Measurements from ENCODE around the gene YIPF2. TPM values are rescaled to one million over a fixed set of nuclear protein-coding genes. Genes with fewer than 3 reads are reported as not detected.
"Not testable (repeated sequence)": the region's sequence is repeated elsewhere in the genome, so short reads cannot be mapped to it uniquely, and the experiment has no call there.

YIPF2 gene
- total RNA-seq, 2 experiments from 2014 or later: 19.9 to 23.3 TPM

GRCh38 chr19:10961073-10961860 is 32.8 kb upstream of the YIPF2 start:
- Mint-ChIP-seq H3K27me3 (no peaks in the 10 kb centered on the region), H3K27ac (peak overlapping the region; percentile 89), H3K36me3 (ENCODE audit: low read depth) (peaks cover 10% of the 10 kb centered on the region), H3K9me3 (no peaks in the 10 kb centered on the region), H3K4me3 (peak overlapping the region; percentile 91), H3K4me1 (peaks cover 49% of the 10 kb centered on the region)
- CTCF ChIA-PET: interaction anchor here (0.8 to 2.2 kb wide), 2 partner anchors 19 to 95 kb away, joined by 4 to 10 read pairs; no protein-coding TSS in a partner anchor
- POLR2A ChIA-PET: no interaction called here
- peak; percentile 25 for DNase-seq

- Mint-ChIP-seq H3K4me3 (peak within 1 kb of the TSS; percentile 91), H3K27ac (peak within 1 kb of the TSS; percentile 92), H3K4me1 (peaks cover 47% of the 10 kb centered on the region), H3K9me3 (no peaks in the 10 kb centered on the region), H3K36me3 (ENCODE audit: low read depth) (peaks cover 7% of the 10 kb centered on the region), H3K27me3 (no peaks in the 10 kb centered on the region)
- peak; percentile 96 for DNase-seq
- ChIA-PET POLR2A (no interaction called here), CTCF (interaction anchor here (2.2 kb wide), 1 partner anchor 18 kb away, joined by 10 read pairs; no protein-coding TSS in a partner anchor)
Measured at GRCh38 chr19:10960314-10961072, 32.1 kb upstream of the YIPF2 start, which contains the start of gene SMARCA4. Gene SMARCA4 (plus strand): TSS chr19:10961030. CDS start chr19:10984152, 23,122 bp downstream.

- Mint-ChIP-seq H3K4me1 (peaks cover 37% of the 10 kb centered on the region), H3K27ac (peak overlapping the region; percentile 92), H3K4me3 (peak overlapping the region; percentile 81)
- H3K27me3 Mint-ChIP-seq; H3K9me3 Mint-ChIP-seq; POLR2A ChIA-PET; DNase-seq; H3K36me3 Mint-ChIP-seq (ENCODE audit: low read depth): not testable (repeated sequence)
- CTCF ChIA-PET: interaction anchor here (0.6 to 2.7 kb wide), 5 partner anchors 11 to 426 kb away, joined by 3 to 14 read pairs (median 3); no protein-coding TSS in a partner anchor
Measured at GRCh38 chr19:10959277-10959968, 31.0 kb upstream of the YIPF2 start.

GRCh38 chr19:10952809-10953208 is 24.4 kb upstream of the YIPF2 start:
- H3K27ac Mint-ChIP-seq: no peak overlapping the region

GRCh38 chr19:10946958-10947657 is 18.7 kb upstream of the YIPF2 start:
- Mint-ChIP-seq H3K9me3 (no peaks in the 10 kb centered on the region), H3K27me3 (no peaks in the 10 kb centered on the region), H3K4me1 (peaks cover 6% of the 10 kb centered on the region), H3K27ac (no peak overlapping the region), H3K36me3 (ENCODE audit: low read depth) (no peaks in the 10 kb centered on the region), H3K4me3 (no peak overlapping the region)
- no peak for DNase-seq
- CTCF ChIA-PET: no interaction called here
- POLR2A ChIA-PET: no interaction called here

More at GRCh38 chr19:10952809-10953208, 24.4 kb upstream of the YIPF2 start:
- Mint-ChIP-seq H3K27me3 (no peaks in the 10 kb centered on the region), H3K4me3 (no peak overlapping the region), H3K4me1 (peaks cover 2% of the 10 kb centered on the region), H3K36me3 (ENCODE audit: low read depth) (no peaks in the 10 kb centered on the region), H3K9me3 (no peaks in the 10 kb centered on the region)
- ChIA-PET CTCF (interaction anchor here (0.9 to 1.6 kb wide), 4 partner anchors 11 to 235 kb away, joined by 3 to 4 read pairs (median 4); partner anchors contain the start of gene DNM2), POLR2A (no interaction called here)
- no peak for DNase-seq

DNA sequence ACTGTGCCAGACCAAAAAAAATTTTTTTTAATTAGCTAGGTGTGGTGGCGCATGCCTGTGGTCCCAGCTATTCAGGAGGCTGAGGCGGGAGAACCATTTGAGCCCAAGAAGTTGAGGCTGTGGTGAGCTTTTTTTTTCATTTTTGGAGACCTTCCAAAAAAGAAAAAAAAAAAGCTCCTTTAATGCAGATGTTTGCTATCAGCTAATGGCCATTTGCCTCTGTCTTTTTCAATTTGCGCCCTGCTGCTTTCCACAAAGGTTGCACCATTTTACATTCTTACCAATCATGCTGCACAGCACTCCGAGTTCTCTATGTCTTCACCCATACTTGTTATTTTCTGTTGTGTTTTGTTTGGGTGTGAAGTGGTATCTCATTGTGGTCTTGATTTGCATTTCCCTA is 16.8 kb upstream of the YIPF2 start:
- no peak overlapping the region for H3K4me3 Mint-ChIP-seq
- ChIA-PET CTCF (interaction anchor here (0.6 to 1.8 kb wide), 4 partner anchors 9 to 15 kb away, joined by 3 to 7 read pairs (median 4); no protein-coding TSS in a partner anchor), POLR2A (no interaction called here)
- H3K9me3 Mint-ChIP-seq: no peaks in the 10 kb centered on the region
- DNase-seq: no peak
- H3K27ac Mint-ChIP-seq: no peak overlapping the region
- no peaks in the 10 kb centered on the region for H3K27me3 Mint-ChIP-seq
- H3K36me3 Mint-ChIP-seq (ENCODE audit: low read depth): no peaks in the 10 kb centered on the region
- H3K4me1 Mint-ChIP-seq: peaks cover 9% of the 10 kb centered on the region

DNA sequence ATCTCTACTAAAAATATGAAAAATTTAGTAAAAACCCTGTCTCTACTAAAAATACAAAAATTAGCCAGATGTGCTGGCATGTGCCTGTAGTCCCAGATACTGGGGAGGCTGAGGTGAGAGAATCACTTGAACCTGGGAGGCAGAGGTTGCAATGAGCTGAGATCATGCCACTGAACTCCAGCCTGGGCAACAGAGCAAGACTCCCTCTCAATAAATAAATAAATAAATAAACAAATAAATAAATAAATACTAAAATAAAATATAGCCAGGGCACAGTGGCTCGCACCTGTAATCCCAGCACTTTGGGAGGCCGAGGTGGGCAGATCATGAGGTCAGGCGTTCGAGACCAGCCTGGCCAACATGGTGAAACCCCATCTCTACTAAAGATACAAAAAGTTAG is 15.0 kb upstream of the YIPF2 start:
- POLR2A ChIA-PET; H3K9me3 Mint-ChIP-seq; H3K4me3 Mint-ChIP-seq; DNase-seq; H3K27ac Mint-ChIP-seq; H3K27me3 Mint-ChIP-seq; H3K36me3 Mint-ChIP-seq (ENCODE audit: low read depth): not testable (repeated sequence)
- H3K4me1 Mint-ChIP-seq: peaks cover 17% of the 10 kb centered on the region
- CTCF ChIA-PET: interaction anchor here (1.6 to 3.5 kb wide), 3 partner anchors 15 to 25 kb away, joined by 4 to 14 read pairs (median 10); partner anchors contain the start of gene SMARCA4

GRCh38 chr19:10941649-10942048 is 13.2 kb upstream of the YIPF2 start:
- H3K9me3 Mint-ChIP-seq; DNase-seq; H3K36me3 Mint-ChIP-seq (ENCODE audit: low read depth); H3K27ac Mint-ChIP-seq; H3K27me3 Mint-ChIP-seq; H3K4me3 Mint-ChIP-seq; POLR2A ChIA-PET: not testable (repeated sequence)
- CTCF ChIA-PET: interaction anchor here (0.5 to 3.5 kb wide), 16 partner anchors 10 to 457 kb away, joined by 3 to 16 read pairs (median 4); partner anchors contain the start of gene SMARCA4
- H3K4me1 Mint-ChIP-seq: peaks cover 18% of the 10 kb centered on the region

- DNase-seq: peak; percentile 52
- no peaks in the 10 kb centered on the region for H3K27me3 Mint-ChIP-seq
- POLR2A ChIA-PET: no interaction called here
- H3K4me1 Mint-ChIP-seq: peaks cover 14% of the 10 kb centered on the region
- H3K4me3 Mint-ChIP-seq: no peak overlapping the region
- H3K9me3 Mint-ChIP-seq: no peaks in the 10 kb centered on the region
- H3K36me3 Mint-ChIP-seq (ENCODE audit: low read depth): peaks cover 3% of the 10 kb centered on the region
- CTCF ChIA-PET: interaction anchor here (0.5 to 1.4 kb wide), 23 partner anchors 9 to 1056 kb away, joined by 3 to 7 read pairs (median 4); no protein-coding TSS in a partner anchor
- no peak overlapping the region for H3K27ac Mint-ChIP-seq
Measured at GRCh38 chr19:10936661-10937084, 8.2 kb upstream of the YIPF2 start.

DNA sequence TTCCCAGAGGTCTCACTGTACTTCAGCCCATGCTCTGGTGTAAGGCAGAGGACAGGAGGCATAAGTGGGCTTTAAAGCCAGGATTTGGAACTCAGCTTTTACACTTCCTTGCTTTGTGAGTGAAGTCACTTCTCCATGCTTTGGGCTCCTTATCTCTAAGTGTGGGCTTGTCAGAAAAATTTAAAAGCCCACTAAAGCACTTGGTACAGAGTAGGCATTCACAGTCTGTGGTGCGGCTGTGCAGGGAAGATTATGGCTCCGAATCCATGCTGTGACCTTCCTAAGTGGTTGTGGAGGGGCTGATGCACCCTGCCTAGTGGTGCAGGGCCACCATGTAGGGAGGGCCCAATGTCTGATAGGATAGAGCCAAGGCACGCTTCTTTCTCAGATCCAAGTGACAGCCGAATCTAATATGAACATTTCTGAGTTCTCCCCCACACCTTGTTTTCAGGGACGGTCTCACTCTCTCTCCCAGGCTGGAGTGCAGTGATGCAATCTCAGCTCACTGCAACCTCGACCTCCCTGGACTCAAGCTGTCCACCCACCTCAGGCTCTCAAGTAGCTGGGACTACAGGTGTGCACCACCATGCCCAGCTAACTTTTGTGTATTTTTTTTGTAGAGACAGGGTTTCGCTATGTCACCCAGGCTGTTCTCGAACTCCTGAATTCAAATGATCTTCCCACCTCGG is 7.1 kb upstream of the YIPF2 start:
- no peaks in the 10 kb centered on the region for H3K9me3 Mint-ChIP-seq
- peak overlapping the region; percentile 41 for H3K27ac Mint-ChIP-seq
- DNase-seq: no peak
- H3K4me1 Mint-ChIP-seq: peaks cover 18% of the 10 kb centered on the region
- peaks cover 6% of the 10 kb centered on the region for H3K36me3 Mint-ChIP-seq (ENCODE audit: low read depth)
- ChIA-PET POLR2A (no interaction called here), CTCF (interaction anchor here (0.7 to 1.7 kb wide), 7 partner anchors 9 to 272 kb away, joined by 3 to 7 read pairs (median 3); no protein-coding TSS in a partner anchor)
- no peak overlapping the region for H3K4me3 Mint-ChIP-seq
- no peaks in the 10 kb centered on the region for H3K27me3 Mint-ChIP-seq

GRCh38 chr19:10929402-10929794 is 959 bp upstream of the YIPF2 start:
- no peak for DNase-seq
- Mint-ChIP-seq H3K9me3 (no peaks in the 10 kb centered on the region), H3K4me3 (peak overlapping the region; percentile 95), H3K27ac (peak overlapping the region; percentile 72), H3K36me3 (ENCODE audit: low read depth) (peaks cover 15% of the 10 kb centered on the region), H3K4me1 (peaks cover 31% of the 10 kb centered on the region), H3K27me3 (no peaks in the 10 kb centered on the region)
- POLR2A ChIA-PET: interaction anchor here (0.6 kb wide), 1 partner anchor 735 kb away, joined by 3 read pairs; no protein-coding TSS in a partner anchor
- CTCF ChIA-PET: interaction anchor here (1.1 to 2.1 kb wide), 4 partner anchors 12 to 90 kb away, joined by 3 to 16 read pairs (median 4); no protein-coding TSS in a partner anchor
